Bronchial epithelial cell (primary cell): ENCODE measurements around the gene GAMT. TPM values are rescaled to one million over a fixed set of nuclear protein-coding genes. Genes with fewer than 3 reads are reported as not detected.

Source experiments
- DNase-seq: peaks from one replicate; pipeline ENCODE4 v3.0.0-alpha.2; 2010; ENCODE audit warnings: low read depth
- FAIRE-seq: peaks from 2 replicates; lab custom pipeline; 2011; peaks lifted over from hg19 to GRCh38; lab: Jason Lieb, UNC
- H3K27me3 ChIP-seq: 2 replicates; pipeline ENCODE4 v1.5.1; 2011; ENCODE audit warnings: low read length; ENCODE audit not compliant: control insufficient read depth, insufficient read depth
- H3K36me3 ChIP-seq: 2 replicates; pipeline ENCODE4 v1.5.1; 2011; ENCODE audit warnings: low read length; ENCODE audit not compliant: control insufficient read depth, insufficient read depth
- H3K4me3 ChIP-seq: 2 replicates; pipeline ENCODE4 v1.5.1; 2011; ENCODE audit warnings: mild to moderate bottlenecking, low read depth, low read length, control low read depth
- CTCF ChIP-seq: IDR thresholded peaks from 2 replicates; pipeline ENCODE4 v1.5.1; 2011; ENCODE audit warnings: mild to moderate bottlenecking, moderate library complexity, low read length, control low read depth, inconsistent platforms; ENCODE audit not compliant: insufficient read depth, severe bottlenecking
- total RNA-seq: library from RNA; depleted of rRNA; stranded (reverse); fragments of >200 nt; gene quantifications from 2 replicates; pipeline ENCODE4 v1.2.1, GENCODE V29; 2014

Gene GAMT
- total RNA-seq, 1 donor from 2014 or later = 6.8 TPM

DNA sequence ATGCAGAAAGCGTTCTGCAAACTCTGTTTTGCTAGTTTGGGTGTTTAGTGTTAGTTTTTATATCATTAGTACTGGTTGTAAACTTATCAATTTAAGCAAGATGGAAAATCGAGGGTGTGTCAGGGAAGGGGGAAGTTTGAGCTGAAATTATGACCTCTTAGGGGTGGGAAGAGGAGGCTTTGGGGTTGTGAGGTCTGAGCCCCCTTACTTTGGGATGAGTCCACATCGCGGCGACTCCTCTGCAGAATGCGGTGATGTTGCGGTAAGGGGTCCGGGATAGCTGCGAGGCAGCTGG, 18.4 kb downstream of the GAMT start:
- DNase-seq = no peak
- no peaks in the 10 kb centered on the region for H3K36me3 ChIP-seq
- TF ChIP-seq CTCF = no peak
- FAIRE-seq = no peak
- H3K27me3 ChIP-seq = no peaks in the 10 kb centered on the region
- no peak overlapping the region for H3K4me3 ChIP-seq

- no peak for FAIRE-seq
- no peak for TF ChIP-seq CTCF
- Histone ChIP-seq H3K36me3 (no peaks in the 10 kb centered on the region), H3K4me3 (no peak overlapping the region), H3K27me3 (no peaks in the 10 kb centered on the region)
- DNase-seq = no peak
Measured at GRCh38 chr19:1382250-1382649, 19.1 kb downstream of the GAMT start.

DNA sequence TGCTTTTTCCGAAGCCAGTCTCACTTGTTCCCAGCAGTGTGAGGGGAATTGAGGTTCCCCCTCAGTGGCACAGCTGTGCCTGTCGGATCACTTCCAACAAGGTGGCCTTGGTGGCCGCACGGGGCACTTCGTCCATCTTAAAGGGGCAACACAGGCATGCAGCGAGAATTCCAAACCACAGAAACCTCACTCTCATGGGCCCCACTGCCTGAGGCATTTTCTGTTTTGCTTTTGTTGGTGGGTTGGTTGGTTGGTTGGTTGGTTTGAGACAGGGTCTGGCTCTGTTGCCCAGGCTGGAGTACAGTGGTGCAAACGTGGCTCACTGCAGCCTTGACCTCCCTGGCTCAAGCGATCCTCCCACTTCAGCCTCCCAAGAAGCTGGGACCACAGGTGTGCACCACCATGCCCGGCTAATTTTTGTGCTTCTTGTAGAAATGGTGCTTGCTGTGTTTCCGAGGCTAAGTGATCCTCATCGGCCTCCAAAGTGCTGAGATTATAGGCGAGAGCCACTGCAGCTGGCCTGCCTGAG, 21.3 kb downstream of the GAMT start:
- FAIRE-seq = no peak
- DNase-seq = no peak
- Histone ChIP-seq H3K4me3 (no peak overlapping the region), H3K27me3 (no peaks in the 10 kb centered on the region), H3K36me3 (no peaks in the 10 kb centered on the region)
- no peak for TF ChIP-seq CTCF

GRCh38 chr19:1379126-1379905, 22.0 kb downstream of the GAMT start:
- H3K36me3 ChIP-seq = peaks cover 2% of the 10 kb centered on the region
- FAIRE-seq (no peak), DNase-seq (no peak)
- no peak for TF ChIP-seq CTCF
- H3K4me3 ChIP-seq = no peak overlapping the region
- no peaks in the 10 kb centered on the region for H3K27me3 ChIP-seq

DNA sequence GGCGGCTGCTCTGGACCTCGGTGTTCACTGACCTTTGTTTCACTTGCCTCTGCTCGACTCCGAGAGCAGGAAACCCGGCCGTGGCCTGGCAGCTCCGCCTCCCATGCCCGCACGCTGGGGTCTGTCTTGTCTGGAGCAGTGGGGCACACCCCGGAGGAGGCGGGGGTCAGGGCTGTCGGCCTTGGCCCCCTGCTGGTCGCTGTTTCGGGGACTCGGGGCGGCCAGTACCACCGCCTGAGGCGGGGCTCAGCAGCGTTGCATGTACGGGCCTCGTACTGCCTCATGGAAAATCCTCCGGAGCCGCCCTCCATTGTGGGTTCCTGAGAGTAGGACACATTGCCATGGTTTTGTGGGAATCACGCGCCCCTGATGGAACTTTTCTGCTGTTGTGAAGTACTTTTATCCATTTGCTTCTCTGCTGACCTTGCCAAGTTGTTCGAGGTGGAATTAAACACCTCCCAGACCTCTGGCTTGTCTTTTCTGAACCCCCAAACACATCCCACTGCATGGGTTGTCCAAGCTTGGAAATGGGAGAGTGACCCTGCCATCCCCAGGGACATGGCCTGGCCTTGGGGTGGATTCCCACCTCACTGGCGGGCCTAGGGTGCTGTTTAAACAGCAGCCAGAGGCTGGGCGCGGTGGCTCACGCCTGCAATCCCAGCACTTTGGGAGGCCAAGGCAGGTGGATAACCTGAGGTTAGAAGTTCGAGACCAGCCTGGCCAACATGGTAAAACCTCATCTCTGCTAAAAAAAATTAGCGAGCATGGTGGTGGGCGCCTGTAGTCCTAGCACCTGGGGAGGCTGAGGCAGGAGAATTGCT, 23.2 kb downstream of the GAMT start:
- peaks cover 5% of the 10 kb centered on the region for H3K36me3 ChIP-seq
- FAIRE-seq (no peak), DNase-seq (no peak)
- TF ChIP-seq CTCF = no peak
- H3K27me3 ChIP-seq = no peaks in the 10 kb centered on the region
- H3K4me3 ChIP-seq = no peak overlapping the region
